ENCODE measurements around the gene SLC34A3. TPM values are rescaled to one million over a fixed set of nuclear protein-coding genes. Genes with fewer than 3 reads are reported as not detected.
"Not testable (repeated sequence)": the region's sequence is repeated elsewhere in the genome, so short reads cannot be mapped to it uniquely, and the experiment has no call there.

The SLC34A3 gene
- total and polyA plus RNA-seq, 2 donors (not counting 3 experiments of a cell fraction or from before 2014, with no cell fraction given), result not detected

- no peak for FAIRE-seq
- BruUV-seq (replicated peaks), result no TSS peak
- Histone ChIP-seq H3K4me3 (replicated peaks in 1 of 3; ENCODE audit: insufficient read depth in 1 of 3, low read depth in 1 of 3, low read length in 3 of 3) (peak overlapping the region; percentile 70 to 73 (median 72)), H2AFZ (ENCODE audit: low read depth, low read length) (no peak overlapping the region), H3K9me3 (replicated peaks; ENCODE audit: control insufficient read depth, insufficient read depth, low read length) (no peaks in the 10 kb centered on the region), H3K27ac (ENCODE audit: insufficient read depth, low read depth, low read length) (peak overlapping the region; percentile 46), H4K20me1 (replicated peaks; ENCODE audit: control insufficient read depth, extremely low read depth, insufficient read depth, low read length) (no peaks in the 10 kb centered on the region), H3K27me3 (ENCODE audit: control insufficient read depth in 2 of 2, insufficient read depth in 2 of 2, low read length in 2 of 2) (no peaks in the 10 kb centered on the region), H3K9ac (replicated peaks; ENCODE audit: extremely low read depth, insufficient read depth, low read length) (peak overlapping the region; percentile 64), H3K4me1 (ENCODE audit: control insufficient read depth, extremely low read depth, insufficient read depth, low read length) (peaks cover 13% of the 10 kb centered on the region), H3K79me2 (ENCODE audit: control insufficient read depth, insufficient read depth, low read length) (peaks cover 25% of the 10 kb centered on the region), H3K36me3 (ENCODE audit: control insufficient read depth in 2 of 2, extremely low read depth in 1 of 2, insufficient read depth in 2 of 2, low read length in 2 of 2) (peaks cover 6 to 16% of the 10 kb centered on the region in 2 experiments), H3K4me2 (ENCODE audit: insufficient read depth, low read length) (peak overlapping the region; percentile 85), H3K9me1 (replicated peaks; ENCODE audit: control insufficient read depth, extremely low read depth, insufficient read depth, low read length) (no peaks in the 10 kb centered on the region)
- TF ChIP-seq EZH2 (IDR thresholded peaks at IDR 0.05; ENCODE audit: borderline replicate concordance, low read depth, low read length, severe bottlenecking), result no peak
- TF ChIP-seq FOS (IDR thresholded peaks at IDR 0.05; ENCODE audit: borderline replicate concordance, insufficient read depth, low read length), result no peak
- TF ChIP-seq GATA2 (IDR thresholded peaks at IDR 0.05; ENCODE audit: insufficient read depth, insufficient read length, low read depth, low read length), result no peak
- no peak for TF ChIP-seq JUN (IDR thresholded peaks at IDR 0.05; ENCODE audit: borderline replicate concordance, insufficient read depth, insufficient read length, low read depth)
- no peak for TF ChIP-seq POLR2AphosphoS5 (IDR thresholded peaks at IDR 0.05; ENCODE audit: insufficient read depth, low read depth, low read length)
- TF ChIP-seq MAX (IDR thresholded peaks at IDR 0.05; ENCODE audit: insufficient read depth, insufficient read length), result no peak
- no peak for TF ChIP-seq CTCF (IDR thresholded peaks at IDR 0.05; ENCODE audit: extremely low read depth in 1 of 2, insufficient read depth in 1 of 2, low read depth in 1 of 2, low read length in 2 of 2)
- TF ChIP-seq POLR2A (IDR thresholded peaks at IDR 0.05; ENCODE audit: low read depth, low read length), result no peak
- TF ChIP-seq MYC (IDR thresholded peaks at IDR 0.05; ENCODE audit: low read depth, low read length), result no peak
- intact Hi-C loops (cut with micrococcal nuclease) (no loop called here), dilution Hi-C loops (cut with MboI; ENCODE audit: extremely low pct_ligation_motif_present, low sequenced_read_pairs) (no loop called here)
- CTCF ChIA-PET, result interaction anchor here (0.9 kb wide), 1 partner anchor 12 kb away, joined by 6 read pairs; the partner anchor contains the start of gene NELFB
- DNase-seq (ENCODE audit: low read depth, low spot score), result no peak
- POLR2A ChIA-PET, result interaction anchor here (0.7 to 5.0 kb wide), 7 partner anchors 10 to 186 kb away, joined by 3 to 66 read pairs (median 5); partner anchors contain the start of genes MAN1B1, NELFB, STPG3 and TOR4A
These were observed 11.8 kb downstream of the SLC34A3 start for GRCh38 chr9:137242269-137243203.

GRCh38 chr9:137243266-137243625 lies 12.5 kb downstream of the SLC34A3 start:
- H3K9ac ChIP-seq (replicated peaks; ENCODE audit: extremely low read depth, insufficient read depth, low read length); H3K27me3 ChIP-seq (ENCODE audit: control insufficient read depth in 2 of 2, insufficient read depth in 2 of 2, low read length in 2 of 2); dilution Hi-C loops (cut with MboI; ENCODE audit: extremely low pct_ligation_motif_present, low sequenced_read_pairs); H2AFZ ChIP-seq (ENCODE audit: low read depth, low read length); H3K9me1 ChIP-seq (replicated peaks; ENCODE audit: control insufficient read depth, extremely low read depth, insufficient read depth, low read length); FAIRE-seq; H3K9me3 ChIP-seq (replicated peaks; ENCODE audit: control insufficient read depth, insufficient read depth, low read length); intact Hi-C loops (cut with micrococcal nuclease); H4K20me1 ChIP-seq (replicated peaks; ENCODE audit: control insufficient read depth, extremely low read depth, insufficient read depth, low read length); H3K4me3 ChIP-seq (replicated peaks in 1 of 3; ENCODE audit: insufficient read depth in 1 of 3, low read depth in 1 of 3, low read length in 3 of 3); H3K27ac ChIP-seq (ENCODE audit: insufficient read depth, low read depth, low read length); BruUV-seq (replicated peaks); H3K4me2 ChIP-seq (ENCODE audit: insufficient read depth, low read length); DNase-seq (ENCODE audit: low read depth, low spot score); CTCF ChIA-PET: not testable (repeated sequence)
- Histone ChIP-seq H3K79me2 (ENCODE audit: control insufficient read depth, insufficient read depth, low read length) (peaks cover 25% of the 10 kb centered on the region), H3K36me3 (ENCODE audit: control insufficient read depth in 2 of 2, extremely low read depth in 1 of 2, insufficient read depth in 2 of 2, low read length in 2 of 2) (peaks cover 6 to 16% of the 10 kb centered on the region in 2 experiments), H3K4me1 (ENCODE audit: control insufficient read depth, extremely low read depth, insufficient read depth, low read length) (peaks cover 13% of the 10 kb centered on the region)
- POLR2A ChIA-PET, result interaction anchor here (1.6 to 5.0 kb wide), 2 partner anchors 10 to 34 kb away, joined by 8 to 66 read pairs; partner anchors contain the start of genes NELFB, STPG3 and TOR4A
